Right atrium auricular region (tissue), 2 donors: ENCODE measurements around the gene TM2D1. TPM values are rescaled to one million over a fixed set of nuclear protein-coding genes. Genes with fewer than 3 reads are reported as not detected.
A peak's percentile ranks its signal among the peaks of the same experiment; 100 is the strongest.
"Not testable (repeated sequence)": the region's sequence is repeated elsewhere in the genome, so short reads cannot be mapped to it uniquely, and the experiment has no call there.

ENCODE experiments used
- DNase-seq: peaks from one replicate; pipeline ENCODE4 v3.0.0-alpha.2; 2019; ENCODE audit warnings: low spot score
- H3K27ac ChIP-seq, 2 donors: fragments of 200-600 bp; sonication (generic); 1 replicate in 1 of 2; 2 replicates in 1 of 2; pipeline ENCODE4 v1.5.1; 2016 to 2019
- H3K27me3 ChIP-seq, 2 donors: fragments of 200-600 bp; sonication (generic); one replicate each; pipeline versions ENCODE4 v1.5.1 to v1.6.0; 2017 to 2019
- H3K36me3 ChIP-seq: fragments of 200-600 bp; sonication (generic); one replicate; pipeline ENCODE4 v1.5.1; 2016
- H3K4me1 ChIP-seq, 2 donors: fragments of 200-600 bp; sonication (generic); one replicate each; pipeline versions ENCODE4 v1.5.1 to v1.6.0; 2017 to 2019
- H3K4me3 ChIP-seq, 2 donors: fragments of 200-600 bp; sonication (generic); 1 replicate in 1 of 2; 2 replicates in 1 of 2; pipeline ENCODE4 v1.5.1; 2017 to 2019; ENCODE audit warnings: mild to moderate bottlenecking in 1 of 2, moderate library complexity in 1 of 2
- H3K9me3 ChIP-seq, 2 donors: fragments of 200-600 bp; sonication (generic); one replicate each; pipeline ENCODE4 v1.5.1; 2019
- total RNA-seq, 2 donors: library from RNA; depleted of rRNA; stranded (reverse); fragments of >200 nt; gene quantifications; one replicate each; pipeline ENCODE4 v1.1.0, GENCODE V29; 2016
- TF ChIP-seq, protein P1 (sequence below), 2 donors: fragments of 200-600 bp; sonication (generic); IDR thresholded peaks; one replicate each; pipeline ENCODE4 v1.5.1; 2019; ENCODE audit warnings: antibody characterized with exemption in 2 of 2

The TM2D1 gene
- total RNA-seq, 2 donors from 2014 or later = 46.0 to 79.0 TPM

DNA sequence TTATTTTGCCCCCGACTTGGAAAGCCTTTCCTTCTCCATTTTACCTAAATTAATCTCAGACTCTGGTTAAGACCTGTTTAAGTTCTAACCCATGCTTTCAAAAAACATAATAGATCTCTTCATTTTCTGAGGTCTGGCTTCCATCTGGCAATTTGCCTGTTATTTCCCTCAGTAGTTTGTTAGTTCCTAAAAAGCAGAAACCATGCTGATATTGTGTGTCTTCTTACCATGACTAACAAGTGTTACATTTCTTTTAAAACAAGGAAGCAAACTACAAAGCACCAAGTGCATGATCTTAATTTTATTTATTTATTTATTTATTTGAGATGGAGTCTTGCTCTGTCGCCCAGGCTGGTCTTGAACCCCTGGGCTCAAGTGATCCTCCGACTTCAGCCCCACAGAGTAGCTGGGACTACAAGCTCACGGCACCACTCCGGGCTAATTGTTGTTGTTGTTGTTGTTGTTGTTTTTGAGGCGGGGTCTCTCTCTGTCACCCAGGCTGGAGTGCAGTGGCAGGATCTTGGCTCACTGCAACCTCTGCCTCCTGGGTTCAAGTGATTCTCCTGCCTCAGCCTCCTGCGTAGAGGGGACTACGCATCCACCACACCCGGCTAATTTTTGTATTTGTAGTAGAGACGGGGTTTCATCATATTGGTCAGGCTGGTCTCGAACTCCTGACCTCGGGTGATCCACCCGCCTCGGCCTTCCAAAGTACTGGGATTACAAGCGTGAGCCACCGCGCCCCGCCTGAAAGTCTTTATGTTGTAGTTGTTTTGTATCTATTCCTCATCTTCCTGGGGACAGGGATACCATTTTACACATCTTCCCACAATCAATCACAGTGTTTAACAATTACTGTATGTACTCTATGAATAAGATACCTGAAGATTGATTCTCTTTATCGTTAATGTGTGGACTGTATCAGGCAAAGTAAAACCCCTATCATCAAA is 16.1 kb upstream of the TM2D1 start:
- DNase-seq = no peak
- peak overlapping the region; percentile 95 to 99 for H3K27ac ChIP-seq

DNA sequence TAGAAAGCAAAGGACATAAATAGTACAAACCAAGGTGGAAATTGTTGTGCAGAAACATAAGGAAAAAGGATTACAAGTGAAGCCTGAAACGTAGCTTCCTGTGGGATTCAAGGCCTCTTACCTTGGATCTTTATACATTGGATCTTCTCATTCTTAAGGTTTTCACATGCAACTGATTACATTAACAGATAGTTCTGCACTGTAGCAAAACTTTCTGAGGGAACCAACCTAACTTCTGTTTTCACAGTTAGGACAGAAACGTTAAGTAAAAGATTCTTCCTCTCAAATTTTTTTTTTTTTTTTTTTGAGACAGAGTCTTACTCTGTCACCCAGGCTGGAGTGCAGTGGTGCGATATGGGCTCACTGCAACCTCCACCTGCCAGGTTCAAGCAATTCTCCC is 7.8 kb upstream of the TM2D1 start:
- no peak overlapping the region for H3K27ac ChIP-seq
- H3K36me3 ChIP-seq = no peaks in the 10 kb centered on the region
- H3K4me1 ChIP-seq = no peaks in the 10 kb centered on the region
- no peak overlapping the region for H3K4me3 ChIP-seq
- DNase-seq = no peak
- H3K9me3 ChIP-seq = no peaks in the 10 kb centered on the region
- TF ChIP-seq, protein P1, sequence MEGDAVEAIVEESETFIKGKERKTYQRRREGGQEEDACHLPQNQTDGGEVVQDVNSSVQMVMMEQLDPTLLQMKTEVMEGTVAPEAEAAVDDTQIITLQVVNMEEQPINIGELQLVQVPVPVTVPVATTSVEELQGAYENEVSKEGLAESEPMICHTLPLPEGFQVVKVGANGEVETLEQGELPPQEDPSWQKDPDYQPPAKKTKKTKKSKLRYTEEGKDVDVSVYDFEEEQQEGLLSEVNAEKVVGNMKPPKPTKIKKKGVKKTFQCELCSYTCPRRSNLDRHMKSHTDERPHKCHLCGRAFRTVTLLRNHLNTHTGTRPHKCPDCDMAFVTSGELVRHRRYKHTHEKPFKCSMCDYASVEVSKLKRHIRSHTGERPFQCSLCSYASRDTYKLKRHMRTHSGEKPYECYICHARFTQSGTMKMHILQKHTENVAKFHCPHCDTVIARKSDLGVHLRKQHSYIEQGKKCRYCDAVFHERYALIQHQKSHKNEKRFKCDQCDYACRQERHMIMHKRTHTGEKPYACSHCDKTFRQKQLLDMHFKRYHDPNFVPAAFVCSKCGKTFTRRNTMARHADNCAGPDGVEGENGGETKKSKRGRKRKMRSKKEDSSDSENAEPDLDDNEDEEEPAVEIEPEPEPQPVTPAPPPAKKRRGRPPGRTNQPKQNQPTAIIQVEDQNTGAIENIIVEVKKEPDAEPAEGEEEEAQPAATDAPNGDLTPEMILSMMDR (IDR thresholded peaks at IDR 0.05) = no peak
- H3K27me3 ChIP-seq = no peaks in the 10 kb centered on the region

More for the DNA sequence above, 16.1 kb upstream of the TM2D1 start:
- Histone ChIP-seq H3K9me3 (no peaks in the 10 kb centered on the region), H3K4me1 (peaks cover 0 to 17% of the 10 kb centered on the region in 2 donors), H3K36me3 (no peaks in the 10 kb centered on the region), H3K27me3 (no peaks in the 10 kb centered on the region), H3K4me3 (no peak overlapping the region)
- TF ChIP-seq, protein P1 (IDR thresholded peaks at IDR 0.05) = no peak

DNA sequence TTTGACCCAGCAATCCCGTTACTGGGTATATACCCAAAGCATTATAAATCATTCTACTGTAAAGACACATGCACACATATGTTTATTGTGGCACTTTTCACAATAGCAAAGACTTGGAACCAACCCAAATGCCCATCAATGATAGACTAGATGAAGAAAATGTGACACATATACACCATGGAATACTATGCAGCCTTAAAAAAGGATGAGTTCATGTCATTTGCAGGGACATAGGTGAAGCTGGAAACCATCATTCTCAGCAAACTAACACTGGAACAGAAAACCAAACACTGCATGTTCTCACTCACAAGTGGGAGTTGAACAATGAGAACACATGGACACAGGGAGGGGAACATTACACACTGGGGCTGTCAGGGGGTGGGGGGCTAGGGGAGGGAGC is 5.7 kb upstream of the TM2D1 start:
- DNase-seq, H3K36me3 ChIP-seq, H3K4me1 ChIP-seq, H3K27ac ChIP-seq, H3K9me3 ChIP-seq, H3K4me3 ChIP-seq, H3K27me3 ChIP-seq: not testable (repeated sequence)

DNA sequence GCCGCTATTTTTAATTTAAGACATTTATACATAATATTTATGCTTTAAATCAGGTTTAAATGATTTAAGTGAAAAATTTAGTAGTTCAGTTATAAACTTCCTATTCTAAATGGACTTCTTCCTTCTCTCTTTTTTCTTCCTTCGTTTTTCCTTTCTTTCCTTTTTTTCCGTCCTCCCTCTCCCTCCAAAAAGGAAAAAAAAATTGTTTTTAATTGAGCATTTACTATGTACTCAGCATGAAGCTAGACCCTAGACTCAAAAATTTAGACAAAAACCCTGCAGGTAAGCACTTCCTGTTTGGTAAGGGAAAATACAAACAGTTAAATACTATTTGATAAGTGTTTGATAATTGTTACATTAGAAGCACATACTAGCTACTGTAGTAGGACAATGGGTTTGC is 2.6 kb upstream of the TM2D1 start:
- DNase-seq = no peak
- no peak overlapping the region for H3K4me3 ChIP-seq
- H3K9me3 ChIP-seq = no peaks in the 10 kb centered on the region
- H3K36me3 ChIP-seq = no peaks in the 10 kb centered on the region
- H3K4me1 ChIP-seq = peaks cover 0 to 16% of the 10 kb centered on the region in 2 donors
- no peak overlapping the region for H3K27ac ChIP-seq
- TF ChIP-seq, protein P1 (IDR thresholded peaks at IDR 0.05) = no peak
- H3K27me3 ChIP-seq = no peaks in the 10 kb centered on the region

DNA sequence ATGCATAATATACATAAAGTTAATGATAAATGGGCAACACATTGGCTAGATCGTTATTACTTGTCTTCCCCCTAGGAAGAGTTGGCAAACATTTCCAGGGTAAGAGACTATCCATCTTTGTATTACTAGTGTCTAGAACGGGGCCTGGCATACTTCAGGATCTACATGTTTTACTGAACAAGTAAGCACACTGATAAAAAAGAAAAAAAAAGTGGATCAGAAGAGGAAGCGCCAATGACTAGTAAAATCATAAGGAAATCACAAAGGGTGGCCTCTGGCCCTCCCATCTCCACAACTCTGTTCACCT is 482 bp downstream of the TM2D1 start:
- H3K27ac ChIP-seq = peak overlapping the region; percentile 87 to 97
- no peak for DNase-seq
- TF ChIP-seq, protein P1 (IDR thresholded peaks at IDR 0.05) = no peak
- H3K27me3 ChIP-seq = no peaks in the 10 kb centered on the region
- H3K4me3 ChIP-seq = peak overlapping the region; percentile 82 to 98
- H3K4me1 ChIP-seq = peaks cover 0 to 16% of the 10 kb centered on the region in 2 donors
- no peaks in the 10 kb centered on the region for H3K36me3 ChIP-seq
- H3K9me3 ChIP-seq = no peaks in the 10 kb centered on the region

DNA sequence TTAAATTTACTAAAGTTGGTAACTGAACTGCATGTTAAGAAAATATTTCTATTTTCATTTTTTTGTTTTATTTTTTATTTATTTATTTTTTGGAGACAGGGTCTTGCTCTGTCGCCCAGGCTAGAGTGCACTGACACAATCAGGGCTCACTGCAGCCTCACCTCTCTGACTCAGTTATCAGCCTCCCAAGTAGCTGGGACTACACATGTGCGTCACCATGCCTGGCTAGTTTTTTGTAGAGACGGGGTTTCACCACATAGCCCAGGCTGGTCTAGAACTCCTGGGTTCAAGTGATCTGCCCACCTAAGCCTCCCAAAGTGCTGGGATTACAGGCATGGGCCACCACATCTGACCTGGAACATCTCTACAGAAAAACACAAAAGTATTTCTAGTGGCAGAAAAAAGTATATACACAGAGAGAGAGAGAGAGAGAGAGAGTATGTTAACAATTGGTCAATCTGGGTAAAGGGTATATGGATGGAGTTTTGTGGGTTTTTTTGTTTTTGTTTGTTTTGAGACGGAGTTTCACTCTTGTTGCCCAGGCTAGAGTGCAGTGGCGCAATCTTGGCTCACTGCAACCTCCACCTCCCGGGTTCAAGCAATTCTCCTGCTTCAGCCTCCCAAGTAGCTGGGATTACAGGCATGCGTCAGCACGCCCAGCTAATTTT is 5.8 kb downstream of the TM2D1 start:
- H3K27me3 ChIP-seq, H3K4me3 ChIP-seq, H3K27ac ChIP-seq, DNase-seq, H3K9me3 ChIP-seq, H3K36me3 ChIP-seq: not testable (repeated sequence)
- peaks cover 0 to 12% of the 10 kb centered on the region in 2 donors for H3K4me1 ChIP-seq
